Measurements from ENCODE around the gene PTPRA.

PTPRA gene

GRCh38 chr20:2840138-2840966, 32.9 kb upstream of the PTPRA start, which contains the start of the genes PCED1A and VPS16:
Gene PCED1A, minus strand, starts transcription at chr20:2840655. Its CDS starts 743 bp downstream, at chr20:2839912.
Gene VPS16, plus strand, starts transcription at chr20:2840745. Its CDS starts 30 bp downstream, at chr20:2840775.
- peak; percentile 88 to 97 for DNase-seq (ENCODE audit: low spot score in 2 of 2)
- ATAC-seq (ENCODE audit: low read depth), result peak; percentile 97
- H3K27me3 Mint-ChIP-seq, result no peaks in the 10 kb centered on the region
- no peaks in the 10 kb centered on the region for H3K9me3 Mint-ChIP-seq
- peaks cover 24% of the 10 kb centered on the region for H3K4me1 Mint-ChIP-seq
- H3K36me3 Mint-ChIP-seq, result peaks cover 7% of the 10 kb centered on the region
- peak within 1 kb of the TSS; percentile 89 for H3K27ac Mint-ChIP-seq
- H3K4me3 Mint-ChIP-seq, result peak within 1 kb of the TSS; percentile 89

- H3K9me3 Mint-ChIP-seq, result no peaks in the 10 kb centered on the region
- DNase-seq (ENCODE audit: low spot score in 2 of 2), result no peak
- no peaks in the 10 kb centered on the region for H3K27me3 Mint-ChIP-seq
- ATAC-seq (ENCODE audit: low read depth), result peak; percentile 10
- H3K27ac Mint-ChIP-seq, result peak overlapping the region; percentile 75
- H3K4me3 Mint-ChIP-seq, result peak overlapping the region; percentile 89
- peaks cover 24% of the 10 kb centered on the region for H3K4me1 Mint-ChIP-seq
- peaks cover 7% of the 10 kb centered on the region for H3K36me3 Mint-ChIP-seq
Observed at GRCh38 chr20:2840967-2841531, 32.2 kb upstream of the PTPRA start.

- Mint-ChIP-seq H3K4me1 (peaks cover 15% of the 10 kb centered on the region), H3K4me3 (no peak overlapping the region), H3K27me3 (no peaks in the 10 kb centered on the region), H3K9me3 (no peaks in the 10 kb centered on the region), H3K27ac (no peak overlapping the region), H3K36me3 (peaks cover 11% of the 10 kb centered on the region)
- no peak for ATAC-seq (ENCODE audit: low read depth)
- no peak for DNase-seq (ENCODE audit: low spot score in 2 of 2)
Observed at GRCh38 chr20:2845607-2846006, 27.7 kb upstream of the PTPRA start.

DNA sequence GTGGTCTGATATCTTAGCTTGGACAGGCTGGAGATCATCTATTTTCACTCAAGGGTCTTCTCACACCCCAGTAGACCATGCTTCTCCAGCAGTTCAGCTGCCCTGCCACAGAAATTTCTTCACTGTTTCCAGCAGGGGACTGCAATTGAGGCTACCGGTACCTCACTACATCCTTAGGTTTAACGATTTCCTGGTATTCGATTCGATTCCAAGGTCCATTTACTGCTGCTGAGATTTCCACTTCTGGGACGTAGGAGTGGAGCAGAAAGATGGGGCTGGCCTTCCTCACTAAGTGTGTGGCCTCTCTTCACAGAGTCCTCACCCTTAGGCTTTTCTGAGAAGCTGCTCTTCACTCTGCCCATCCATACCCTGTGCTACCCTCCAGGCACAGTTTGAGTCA, 26.6 kb upstream of the PTPRA start:
- ATAC-seq (ENCODE audit: low read depth) (no peak), DNase-seq (ENCODE audit: low spot score in 2 of 2) (no peak)
- H3K27ac Mint-ChIP-seq, result no peak overlapping the region
- peaks cover 15% of the 10 kb centered on the region for H3K4me1 Mint-ChIP-seq
- H3K9me3 Mint-ChIP-seq, result no peaks in the 10 kb centered on the region
- no peaks in the 10 kb centered on the region for H3K27me3 Mint-ChIP-seq
- no peak overlapping the region for H3K4me3 Mint-ChIP-seq
- peaks cover 12% of the 10 kb centered on the region for H3K36me3 Mint-ChIP-seq

- Mint-ChIP-seq H3K27ac (no peak overlapping the region), H3K4me3 (no peak overlapping the region), H3K27me3 (no peaks in the 10 kb centered on the region)
Observed at GRCh38 chr20:2847802-2848201, 25.5 kb upstream of the PTPRA start.

GRCh38 chr20:2849529-2849928, 23.8 kb upstream of the PTPRA start:
- Mint-ChIP-seq H3K4me3 (no peak overlapping the region), H3K36me3 (peaks cover 10% of the 10 kb centered on the region), H3K4me1 (peaks cover 19% of the 10 kb centered on the region), H3K27ac (no peak overlapping the region), H3K9me3 (no peaks in the 10 kb centered on the region), H3K27me3 (no peaks in the 10 kb centered on the region)
- ATAC-seq (ENCODE audit: low read depth), result no peak
- DNase-seq (ENCODE audit: low spot score in 2 of 2), result no peak

More at GRCh38 chr20:2847802-2848201, 25.5 kb upstream of the PTPRA start:
- Mint-ChIP-seq H3K9me3 (no peaks in the 10 kb centered on the region), H3K36me3 (peaks cover 12% of the 10 kb centered on the region), H3K4me1 (peaks cover 21% of the 10 kb centered on the region)
- DNase-seq (ENCODE audit: low spot score in 2 of 2), result no peak
- ATAC-seq (ENCODE audit: low read depth), result no peak

- DNase-seq (ENCODE audit: low spot score in 2 of 2) (no peak), ATAC-seq (ENCODE audit: low read depth) (no peak)
- H3K27ac Mint-ChIP-seq, result no peak overlapping the region
- no peak overlapping the region for H3K4me3 Mint-ChIP-seq
- H3K9me3 Mint-ChIP-seq, result no peaks in the 10 kb centered on the region
- H3K36me3 Mint-ChIP-seq, result peaks cover 7% of the 10 kb centered on the region
- H3K4me1 Mint-ChIP-seq, result peaks cover 14% of the 10 kb centered on the region
- H3K27me3 Mint-ChIP-seq, result no peaks in the 10 kb centered on the region
Observed at GRCh38 chr20:2851086-2851485, 22.2 kb upstream of the PTPRA start.

DNA sequence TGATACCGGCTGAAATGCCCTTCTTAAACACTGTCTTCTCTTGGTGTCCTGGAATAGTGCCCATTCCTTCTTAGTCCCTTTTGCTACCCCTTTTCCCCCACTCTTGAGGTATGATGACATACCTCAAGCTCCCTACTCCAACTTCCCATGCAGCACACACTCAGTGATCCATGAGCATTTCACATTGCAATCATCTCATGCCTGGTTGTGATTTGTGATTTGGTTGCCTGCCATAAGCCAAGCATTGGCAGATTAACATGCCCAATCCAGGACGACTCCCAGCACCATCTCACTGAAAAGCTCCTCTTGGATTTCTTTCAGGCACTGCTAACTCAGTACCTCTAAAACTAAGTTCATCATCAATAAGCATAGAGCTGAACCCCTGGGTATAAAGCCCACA, 14.7 kb upstream of the PTPRA start:
- ATAC-seq (ENCODE audit: low read depth) (no peak), DNase-seq (ENCODE audit: low spot score in 2 of 2) (no peak)
- no peaks in the 10 kb centered on the region for H3K9me3 Mint-ChIP-seq
- no peaks in the 10 kb centered on the region for H3K27me3 Mint-ChIP-seq
- peaks cover 11% of the 10 kb centered on the region for H3K36me3 Mint-ChIP-seq
- H3K4me3 Mint-ChIP-seq, result no peak overlapping the region
- H3K27ac Mint-ChIP-seq, result no peak overlapping the region
- peaks cover 4% of the 10 kb centered on the region for H3K4me1 Mint-ChIP-seq

- Mint-ChIP-seq H3K36me3 (peaks cover 13% of the 10 kb centered on the region), H3K9me3 (no peaks in the 10 kb centered on the region), H3K4me1 (peaks cover 4% of the 10 kb centered on the region), H3K27ac (no peak overlapping the region), H3K4me3 (no peak overlapping the region), H3K27me3 (no peaks in the 10 kb centered on the region)
- ATAC-seq (ENCODE audit: low read depth) (no peak), DNase-seq (ENCODE audit: low spot score in 2 of 2) (no peak)
Observed at GRCh38 chr20:2859330-2860121, 13.8 kb upstream of the PTPRA start.

GRCh38 chr20:2864626-2865025, 8.7 kb upstream of the PTPRA start:
- Mint-ChIP-seq H3K9me3 (no peaks in the 10 kb centered on the region), H3K4me1 (peaks cover 5% of the 10 kb centered on the region), H3K36me3 (peaks cover 15% of the 10 kb centered on the region), H3K27ac (no peak overlapping the region), H3K4me3 (no peak overlapping the region), H3K27me3 (no peaks in the 10 kb centered on the region)
- no peak for DNase-seq (ENCODE audit: low spot score in 2 of 2)
- ATAC-seq (ENCODE audit: low read depth), result no peak

DNA sequence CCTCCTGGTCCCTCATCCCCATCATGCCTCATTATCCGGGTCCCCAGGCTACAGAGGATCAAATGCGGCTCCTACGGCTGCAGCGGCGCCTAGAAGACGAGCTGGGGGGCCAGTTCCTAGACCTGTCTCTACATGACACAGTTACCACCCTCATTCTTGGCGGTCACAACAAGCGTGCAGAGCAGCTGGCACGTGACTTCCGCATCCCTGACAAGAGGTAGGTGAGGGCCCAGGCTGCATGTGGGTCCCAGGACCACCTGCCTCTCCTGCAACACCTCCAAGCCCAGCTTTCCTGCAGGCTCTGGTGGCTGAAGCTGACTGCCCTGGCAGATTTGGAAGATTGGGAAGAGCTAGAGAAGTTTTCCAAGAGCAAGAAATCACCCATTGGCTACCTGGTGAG, 8.2 kb upstream of the PTPRA start:
- no peak overlapping the region for H3K4me3 Mint-ChIP-seq
- DNase-seq (ENCODE audit: low spot score in 2 of 2) (no peak), ATAC-seq (ENCODE audit: low read depth) (no peak)
- H3K27ac Mint-ChIP-seq, result no peak overlapping the region
- no peaks in the 10 kb centered on the region for H3K9me3 Mint-ChIP-seq
- H3K36me3 Mint-ChIP-seq, result peaks cover 15% of the 10 kb centered on the region
- no peaks in the 10 kb centered on the region for H3K27me3 Mint-ChIP-seq
- peaks cover 5% of the 10 kb centered on the region for H3K4me1 Mint-ChIP-seq

GRCh38 chr20:2865630-2866029, 7.7 kb upstream of the PTPRA start:
- Mint-ChIP-seq H3K4me1 (peaks cover 5% of the 10 kb centered on the region), H3K36me3 (peaks cover 14% of the 10 kb centered on the region), H3K27me3 (no peaks in the 10 kb centered on the region), H3K4me3 (no peak overlapping the region), H3K27ac (no peak overlapping the region), H3K9me3 (no peaks in the 10 kb centered on the region)
- no peak for DNase-seq (ENCODE audit: low spot score in 2 of 2)
- ATAC-seq (ENCODE audit: low read depth), result no peak

- Mint-ChIP-seq H3K4me1 (peaks cover 7% of the 10 kb centered on the region), H3K4me3 (no peak overlapping the region), H3K9me3 (no peaks in the 10 kb centered on the region), H3K36me3 (peaks cover 11% of the 10 kb centered on the region), H3K27me3 (no peaks in the 10 kb centered on the region), H3K27ac (no peak overlapping the region)
- DNase-seq (ENCODE audit: low spot score in 2 of 2) (no peak), ATAC-seq (ENCODE audit: low read depth) (no peak)
Observed at GRCh38 chr20:2866236-2866635, 7.0 kb upstream of the PTPRA start.

Data from memory B cell (primary cell).